Caki2 (cell line): ENCODE measurements around the gene IRAK4. TPM values are rescaled to one million over a fixed set of nuclear protein-coding genes. Genes with fewer than 3 reads are reported as not detected.

ENCODE experiments used
- DNase-seq: peaks from one replicate; pipeline ENCODE4 v3.0.0-alpha.2; 2015; ENCODE audit warnings: low read depth
- in situ Hi-C: cut with HindIII; loops from 2 replicates; pipeline ENCODE4 v1.10.0; 2016; ENCODE audit warnings: low sequenced_read_pairs, low pct_unique_long_range_greater_than_20kb, mixed read lengths
- total RNA-seq: library from RNA; depleted of rRNA; stranded (reverse); fragments of >200 nt; shearing (Covaris generic); gene quantifications from 2 replicates; pipeline ENCODE4 v1.2.3, GENCODE V29; 2014; ENCODE audit warnings: low replicate concordance

IRAK4 gene
- total RNA-seq, 1 experiment from 2014 or later: 10.7 TPM

DNA sequence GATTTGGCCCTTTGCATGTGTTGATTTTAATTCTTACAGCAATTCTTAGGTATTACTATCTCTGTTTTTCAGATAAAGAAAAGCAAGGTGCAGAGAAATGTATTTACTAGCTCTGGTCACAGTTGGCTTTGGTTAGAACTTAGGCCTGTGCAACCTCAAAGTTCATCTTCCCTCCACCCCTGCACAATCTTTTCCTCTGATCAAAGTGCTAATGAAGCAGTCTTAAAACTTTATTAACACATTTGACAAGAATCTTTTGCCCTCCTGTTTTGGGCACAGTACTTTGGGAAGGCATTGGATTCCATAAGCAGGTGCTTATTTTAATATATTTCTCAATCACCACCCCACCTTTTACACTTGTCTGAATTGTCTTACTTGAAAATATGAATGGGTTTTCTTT lies 2.7 kb downstream of the IRAK4 start:
- in situ Hi-C loops: loop anchor here (10.0 kb wide), 1 partner anchor 123 kb away; no protein-coding TSS in a partner anchor
- DNase-seq: no peak

GRCh38 chr12:43762596-43762995 lies 3.8 kb downstream of the IRAK4 start:
- DNase-seq: no peak
- in situ Hi-C loops: loop anchor here (10.0 kb wide), 1 partner anchor 122 kb away; no protein-coding TSS in a partner anchor

DNA sequence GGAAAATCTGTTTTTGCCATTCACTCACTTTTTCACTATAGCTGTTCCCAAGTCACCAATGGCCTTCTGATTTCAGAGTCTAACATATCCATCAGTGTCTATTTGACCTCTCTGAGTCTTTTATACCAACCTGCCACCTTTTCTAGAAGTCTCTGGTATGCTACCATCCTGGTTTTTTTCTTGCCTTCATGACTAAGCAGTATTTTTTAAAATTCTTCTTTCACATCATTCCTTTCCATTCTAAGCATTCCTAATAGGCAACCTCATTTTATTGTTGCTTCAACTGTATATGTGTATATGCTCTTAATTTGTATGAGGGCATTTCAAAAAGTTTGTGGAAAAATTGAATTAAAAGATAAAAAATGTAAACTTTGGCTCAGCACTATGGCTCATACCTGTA lies 5.0 kb downstream of the IRAK4 start:
- in situ Hi-C loops: loop anchor here (10.0 kb wide), 1 partner anchor 121 kb away; no protein-coding TSS in a partner anchor
- no peak for DNase-seq

GRCh38 chr12:43764528-43764927 lies 5.8 kb downstream of the IRAK4 start:
- in situ Hi-C loops: loop anchor here (10.0 kb wide), 1 partner anchor 120 kb away; no protein-coding TSS in a partner anchor
- no peak for DNase-seq

- in situ Hi-C loops: loop anchor here (10.0 kb wide), 1 partner anchor 119 kb away; no protein-coding TSS in a partner anchor
- DNase-seq: no peak
These were observed 7.5 kb downstream of the IRAK4 start for GRCh38 chr12:43766291-43766690.

DNA sequence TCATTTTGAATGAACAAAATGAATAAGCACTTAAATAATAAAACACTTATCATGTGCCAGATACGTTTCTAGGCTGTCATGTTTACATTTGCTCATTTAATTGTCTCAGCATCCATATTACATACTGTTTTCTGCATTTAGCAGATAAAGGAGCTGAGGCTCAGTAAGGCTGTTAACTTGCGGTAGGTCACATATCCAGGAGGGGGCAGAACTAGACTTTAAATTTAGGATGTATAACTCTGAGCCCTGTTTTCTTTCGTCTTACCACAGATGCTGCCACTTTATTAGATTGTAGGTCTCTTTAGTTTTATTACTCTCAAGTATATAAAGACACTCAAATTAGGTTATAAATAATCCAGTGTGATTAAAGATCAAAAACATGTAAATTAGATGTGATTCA lies 17.7 kb downstream of the IRAK4 start:
- peak; percentile 10 for DNase-seq

GRCh38 chr12:43786899-43787693 lies 28.3 kb downstream of the IRAK4 start:
- in situ Hi-C loops: no loop called here
- no peak for DNase-seq

More for the DNA sequence above, 17.7 kb downstream of the IRAK4 start:
- in situ Hi-C loops: no loop called here

DNA sequence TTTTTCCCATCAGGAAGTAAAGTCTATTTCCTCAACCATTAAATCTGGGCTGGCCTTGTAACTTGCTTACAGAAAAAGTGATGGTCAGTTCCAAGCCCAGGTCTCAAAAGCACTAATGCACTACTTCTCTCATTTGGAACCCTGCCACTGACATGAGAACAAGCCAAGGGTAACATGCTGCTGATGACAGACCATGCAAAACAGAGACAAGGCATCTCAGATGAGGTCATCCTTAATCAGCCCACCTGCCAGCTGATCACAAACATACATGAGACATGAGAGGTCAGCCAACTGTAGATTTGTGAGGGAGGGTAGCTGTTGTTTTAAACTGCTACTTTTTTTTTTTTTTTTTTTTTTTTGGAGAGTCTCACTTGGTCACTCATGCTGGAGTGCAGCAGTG lies 31.2 kb downstream of the IRAK4 start:
- in situ Hi-C loops: no loop called here
- peak; percentile 19 for DNase-seq

DNA sequence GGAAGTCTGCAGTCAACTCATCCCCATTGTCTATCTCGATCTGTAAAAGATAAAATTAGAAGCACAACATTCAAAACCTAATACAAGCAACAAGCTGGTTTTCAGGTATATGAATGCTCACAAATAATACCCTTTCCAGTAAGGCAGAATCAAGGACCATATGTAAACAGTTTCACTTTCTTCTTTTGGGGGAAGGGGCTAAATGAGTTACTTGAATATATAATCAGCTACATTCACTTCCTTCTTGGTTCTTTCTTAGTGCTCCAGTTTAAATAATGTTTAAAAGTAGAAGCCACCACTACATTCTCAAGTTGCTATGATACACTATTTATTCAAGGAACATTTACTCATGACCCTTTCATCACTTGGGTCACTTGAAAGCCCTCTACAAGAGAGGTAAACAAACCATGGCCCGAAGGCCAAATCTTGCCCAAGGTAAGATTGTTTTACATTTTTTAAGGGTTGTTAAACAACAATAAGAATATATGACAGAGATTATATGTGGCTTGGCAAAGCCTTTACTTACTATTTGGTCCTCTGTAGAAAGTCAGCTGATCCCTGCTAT lies 37.0 kb downstream of the IRAK4 start:
- DNase-seq: peak; percentile 21
- in situ Hi-C loops: no loop called here

DNA sequence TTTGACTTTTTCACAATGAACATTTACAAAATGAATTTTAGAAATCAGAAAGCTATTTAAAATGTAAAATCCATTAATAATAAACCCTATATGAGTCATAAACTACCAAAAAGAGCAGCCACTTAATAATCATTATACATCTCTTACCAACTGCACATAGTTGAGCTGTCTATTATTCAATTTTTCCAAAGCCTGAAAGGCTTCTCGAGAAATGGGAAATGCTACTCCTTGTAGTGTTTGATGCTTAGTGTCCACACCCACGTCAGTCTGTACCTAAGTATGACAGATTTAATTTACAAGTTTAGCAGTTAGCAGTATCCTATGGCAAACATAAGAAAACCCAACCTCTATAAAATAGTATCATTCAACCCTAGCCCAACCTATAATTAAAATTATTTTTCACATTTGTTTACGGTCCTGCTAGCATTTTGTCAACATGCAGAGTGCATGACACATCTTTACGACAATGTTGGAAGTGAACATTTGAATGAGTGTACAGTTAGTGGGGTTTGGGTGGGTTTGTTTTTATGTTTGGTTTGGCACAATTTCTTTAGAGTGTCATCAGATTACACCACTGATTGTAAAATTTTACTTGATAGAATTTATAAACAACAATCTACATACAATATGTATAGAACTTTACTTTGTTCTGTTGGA lies 38.9 kb downstream of the IRAK4 start:
- DNase-seq: no peak
- in situ Hi-C loops: no loop called here

- DNase-seq: no peak
- in situ Hi-C loops: no loop called here
These were observed 46.6 kb downstream of the IRAK4 start for GRCh38 chr12:43805149-43805859.

GRCh38 chr12:43805860-43806736 lies 47.3 kb downstream of the IRAK4 start, which contains the start of gene TWF1:
Gene TWF1, minus strand, starts transcription at chr12:43806317. Its CDS starts 72 bp downstream, at chr12:43806245.
- in situ Hi-C loops: no loop called here
- DNase-seq: peak; percentile 80

DNA sequence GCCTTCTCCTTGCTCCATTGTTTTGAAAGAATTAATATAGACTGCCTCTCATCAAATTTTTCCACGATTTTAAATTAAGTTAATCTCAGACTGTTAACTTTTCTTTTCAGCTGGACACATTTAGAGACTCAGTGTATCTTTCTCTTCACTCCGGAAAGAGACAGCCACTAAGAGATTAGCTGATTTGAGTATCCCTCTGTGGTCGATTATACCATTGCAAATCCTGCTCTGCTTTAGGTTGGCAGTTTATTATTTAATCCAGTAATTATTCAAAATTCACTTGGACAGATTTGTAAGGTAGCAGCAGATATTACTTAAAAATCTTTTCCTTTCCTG lies 48.0 kb downstream of the IRAK4 start:
- in situ Hi-C loops: no loop called here
- DNase-seq: no peak

- no peak for DNase-seq
- in situ Hi-C loops: no loop called here
These were observed 48.6 kb downstream of the IRAK4 start for GRCh38 chr12:43807386-43807785.

GRCh38 chr12:43812057-43812456 lies 53.3 kb downstream of the IRAK4 start:
- in situ Hi-C loops: no loop called here
- no peak for DNase-seq

DNA sequence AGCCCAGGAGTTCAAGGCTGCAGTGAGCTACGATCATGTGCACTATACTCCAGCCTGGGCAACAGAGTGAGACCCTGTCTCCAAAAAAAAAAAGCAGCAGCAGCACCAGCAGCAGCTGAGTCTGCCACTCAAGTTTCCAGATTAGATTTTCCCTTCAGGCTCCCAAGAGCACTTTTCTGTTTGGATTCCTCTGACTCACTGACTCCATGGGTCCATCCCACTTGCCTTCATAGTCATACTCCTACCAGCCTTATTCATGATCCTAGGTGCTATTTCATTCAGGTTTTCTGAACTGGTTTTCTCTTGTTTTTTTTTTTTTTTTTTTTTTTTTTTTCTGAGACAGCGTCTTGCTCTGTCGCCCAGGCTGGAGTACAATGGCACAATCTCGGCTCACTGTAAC lies 54.2 kb downstream of the IRAK4 start:
- in situ Hi-C loops: no loop called here
- DNase-seq: no peak

DNA sequence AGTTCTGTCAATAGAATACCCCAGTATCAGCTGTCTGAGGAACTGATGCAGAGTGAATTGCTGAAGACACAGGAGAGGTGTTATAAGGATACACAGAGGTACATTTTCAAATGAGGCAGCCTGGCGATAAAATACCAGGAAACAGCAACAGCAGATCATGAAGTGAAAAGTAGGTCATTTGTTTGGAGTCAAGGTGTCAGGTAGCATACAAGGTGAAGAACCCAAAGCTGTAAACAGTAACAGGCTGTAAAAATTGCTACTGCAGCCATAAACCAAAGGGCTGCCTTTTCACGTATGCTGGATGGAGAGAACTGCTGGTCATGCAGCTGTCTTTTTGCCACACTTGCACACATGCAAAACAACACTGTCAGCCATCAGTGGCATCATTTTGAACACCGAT lies 56.7 kb downstream of the IRAK4 start:
- in situ Hi-C loops: no loop called here

DNA sequence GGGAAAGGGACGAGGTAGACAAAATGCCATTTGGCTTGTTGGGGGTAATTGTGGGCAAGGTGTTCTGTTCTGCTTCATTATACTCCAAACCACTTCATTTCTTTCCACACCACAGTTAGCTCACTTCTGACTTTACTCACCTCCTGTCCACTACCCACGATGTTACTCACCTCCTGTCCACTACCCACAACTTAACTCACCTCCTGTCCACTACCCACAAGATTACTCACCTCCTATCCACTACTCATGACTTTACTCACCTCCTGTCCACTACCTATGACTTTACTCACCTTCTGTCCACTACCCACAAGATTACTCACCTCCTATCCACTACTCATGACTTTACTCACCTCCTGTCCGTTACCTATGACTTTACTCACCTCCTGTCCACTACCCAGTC lies 57.4 kb downstream of the IRAK4 start:
- DNase-seq: no peak
- in situ Hi-C loops: no loop called here

More for the DNA sequence above, 56.7 kb downstream of the IRAK4 start:
- no peak for DNase-seq
